G401.6 (cell line): ENCODE data around the gene EPS15.
"Not testable (repeated sequence)": the region's sequence is repeated elsewhere in the genome, so short reads cannot be mapped to it uniquely, and the experiment has no call there.

Experiments used
- FAIRE-seq: peaks from 2 replicates; lab custom pipeline; 2012; peaks lifted over from hg19 to GRCh38; lab: Jason Lieb, UNC

The EPS15 gene

DNA sequence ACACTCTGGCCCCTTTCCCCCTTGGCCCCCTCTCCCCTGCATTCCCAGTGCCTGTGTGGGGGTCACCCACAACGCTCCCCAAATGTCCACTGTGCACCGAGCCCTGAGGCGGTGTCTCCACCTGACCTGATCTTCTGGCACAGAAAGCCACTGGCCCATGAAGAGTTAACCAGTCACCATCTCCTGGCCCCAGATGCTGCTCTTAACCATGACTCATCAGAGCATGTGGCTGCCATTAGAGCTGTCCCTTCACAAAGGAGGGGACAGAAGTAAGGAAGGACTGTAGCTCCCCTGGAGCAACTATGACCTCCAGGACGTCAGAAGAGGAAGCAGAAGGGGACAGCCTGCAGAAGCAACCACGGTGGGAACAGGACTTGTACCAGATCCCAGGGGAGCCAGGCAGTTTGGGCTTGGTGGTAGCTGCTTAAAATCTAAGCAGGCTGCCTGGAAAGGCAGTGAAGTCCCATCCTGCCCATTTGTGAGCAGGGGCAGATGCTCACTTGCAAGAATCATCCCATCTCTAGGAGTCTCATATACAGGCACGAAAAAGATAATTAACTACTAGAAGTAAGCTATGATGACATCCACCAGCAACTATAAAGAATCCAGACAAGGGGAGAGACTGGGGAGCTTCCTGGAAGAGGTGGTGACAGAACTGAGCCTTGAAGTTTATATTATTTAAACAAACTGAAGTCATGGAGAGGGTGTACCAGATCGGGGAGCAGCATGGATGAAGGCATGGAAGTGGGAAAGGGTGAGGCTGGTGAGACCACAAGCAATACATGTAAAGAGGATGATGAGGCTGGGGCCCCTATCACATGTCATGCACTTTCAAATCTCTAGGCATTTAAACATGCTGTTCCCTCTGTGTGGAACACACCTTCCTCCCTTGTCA, 187.6 kb downstream of the EPS15 start:
- FAIRE-seq: no peak

DNA sequence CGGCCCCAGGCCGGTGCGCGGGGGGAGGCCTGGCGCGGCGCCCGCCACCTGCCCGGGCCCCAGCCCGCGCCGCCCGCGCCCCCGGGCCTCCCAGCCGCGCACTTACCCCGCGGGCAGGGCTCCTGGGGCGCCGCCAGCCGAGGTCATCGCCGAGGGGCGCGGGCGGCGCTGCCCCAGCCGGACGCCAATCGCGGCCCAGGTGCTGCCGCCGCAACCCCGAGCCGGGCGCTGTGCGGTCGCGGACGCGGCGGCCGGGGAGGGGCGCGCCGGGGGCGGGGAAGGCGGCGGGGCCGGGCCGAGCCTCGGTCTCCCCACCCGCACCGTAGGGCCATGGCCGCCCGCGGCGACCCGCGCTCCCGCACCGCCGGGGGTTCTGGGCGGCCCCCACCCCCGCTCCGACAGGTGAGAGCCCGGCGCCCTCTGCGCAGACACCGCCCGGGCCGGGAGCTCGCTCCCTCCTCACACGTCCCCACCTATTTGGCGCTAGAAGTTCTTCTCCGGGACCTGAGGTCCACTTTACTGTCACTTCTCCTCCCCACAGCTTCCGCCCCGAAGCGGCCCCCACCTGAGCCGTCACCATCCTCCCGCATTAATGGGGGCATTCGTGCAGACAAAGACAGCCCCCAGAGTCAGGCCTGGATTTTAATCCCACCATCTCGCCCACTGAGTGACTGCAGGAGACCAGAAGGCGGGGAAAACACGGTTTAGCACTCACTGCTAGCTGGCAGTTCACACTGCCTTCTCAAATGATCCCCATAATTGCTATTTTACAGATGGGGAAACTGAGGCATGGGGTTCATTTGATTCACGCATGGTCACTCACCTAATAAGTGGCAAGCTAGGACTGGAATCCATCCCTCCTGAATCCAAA, 188.5 kb downstream of the EPS15 start, which contains the start of gene TTC39A:
TTC39A (minus strand) TSS at position 232 of the 871 bp plus-strand sequence; CDS start at position 147, 85 bp downstream.
- no peak for FAIRE-seq

DNA sequence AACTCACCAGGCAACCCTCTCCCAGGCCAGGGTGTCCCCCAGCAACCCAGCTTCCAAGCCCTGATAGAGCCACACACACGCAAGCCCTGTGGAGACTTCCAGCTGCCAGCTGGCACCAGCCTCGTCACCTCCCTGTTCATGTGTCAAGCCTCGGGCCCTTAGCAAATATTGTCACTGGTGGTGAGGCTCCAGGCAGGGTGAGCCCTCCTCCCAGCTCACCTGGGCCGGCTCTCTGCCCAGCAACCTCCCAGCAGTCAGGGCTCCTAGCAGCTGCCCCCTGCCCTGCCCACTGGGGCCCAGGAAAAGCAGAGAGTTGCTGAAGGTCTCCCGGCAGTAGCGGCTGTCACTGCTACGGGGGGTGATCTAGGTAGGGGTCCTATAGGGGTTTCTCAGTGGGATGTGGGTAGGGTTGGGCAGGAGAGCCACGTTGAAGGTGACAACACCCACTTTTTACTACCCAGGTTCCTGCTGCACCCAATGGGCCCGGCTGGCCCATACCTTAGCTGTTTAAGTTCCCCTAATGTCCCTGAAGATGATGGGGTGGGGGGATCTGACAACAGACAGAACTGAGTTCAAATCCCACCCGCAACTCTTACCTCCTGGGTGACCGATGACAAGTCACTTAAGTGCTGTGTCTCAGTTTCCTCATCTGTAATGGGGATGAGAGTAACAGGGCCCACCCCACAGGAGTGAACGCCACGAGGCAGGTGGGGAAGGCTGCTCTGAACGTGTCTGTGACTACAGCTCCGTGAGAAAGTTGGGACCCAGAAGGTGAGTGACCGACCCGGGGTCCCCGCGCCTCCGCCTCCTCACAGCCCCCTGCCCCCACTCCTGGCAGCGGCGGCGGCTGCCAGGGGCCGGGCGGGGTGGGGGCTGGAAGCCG, 189.4 kb downstream of the EPS15 start:
- FAIRE-seq: no peak

DNA sequence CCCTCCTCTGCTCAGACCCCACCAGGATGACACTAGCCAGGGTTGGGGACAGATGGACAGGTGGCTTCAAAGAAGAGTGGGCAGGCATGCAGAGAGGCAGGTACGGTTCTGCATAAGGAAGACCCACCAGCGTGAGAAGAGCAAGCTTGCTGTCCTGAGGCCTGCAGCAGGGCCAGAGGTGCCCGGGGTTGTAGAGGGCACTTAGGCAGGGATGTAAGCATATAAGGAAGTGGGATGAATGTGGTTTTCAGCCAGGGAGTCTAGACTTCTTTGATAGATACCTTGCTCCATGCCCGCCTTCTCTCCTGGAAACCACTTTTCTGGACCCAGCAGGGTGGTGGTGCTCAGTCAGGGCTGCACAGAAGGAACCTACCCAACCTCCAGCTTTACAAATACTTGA, 190.1 kb downstream of the EPS15 start:
- FAIRE-seq: no peak

DNA sequence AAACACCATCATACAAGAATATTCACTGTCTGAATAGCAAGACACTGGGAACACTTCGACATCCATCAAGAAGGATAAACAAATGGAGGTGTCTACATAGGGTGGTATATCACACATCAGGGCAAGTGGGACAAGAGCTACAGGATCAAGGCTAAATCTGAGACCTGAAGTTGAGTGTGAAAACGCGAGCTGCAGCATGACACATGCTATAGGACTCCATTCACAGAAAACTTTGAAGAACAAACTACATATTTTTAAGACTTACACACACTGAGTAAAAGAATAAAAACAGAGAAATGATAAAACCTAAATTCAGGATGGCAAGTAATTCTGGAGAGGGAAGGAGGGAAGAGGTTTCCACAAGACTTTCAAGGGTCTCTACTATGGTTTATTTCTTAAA, 190.8 kb downstream of the EPS15 start:
- FAIRE-seq: no peak

DNA sequence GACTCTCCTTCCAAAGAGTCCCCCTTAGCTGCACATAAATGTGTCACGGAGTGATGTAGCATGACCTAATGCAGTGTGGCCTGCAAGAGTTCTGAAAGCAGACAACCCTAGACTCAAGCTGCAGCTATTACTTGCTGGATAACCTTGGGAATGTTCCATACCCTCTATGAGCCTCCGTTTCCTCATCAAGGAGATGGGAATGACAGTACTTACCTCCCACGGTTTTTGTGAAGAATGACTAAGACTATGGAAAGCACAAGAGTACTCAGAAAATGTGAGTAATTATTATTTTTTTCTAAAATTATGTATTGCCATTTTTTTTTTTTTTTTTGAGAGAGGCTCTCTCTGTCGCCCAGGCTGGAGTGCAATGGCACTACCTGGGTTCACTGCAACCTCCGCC, 191.7 kb downstream of the EPS15 start:
- FAIRE-seq: no peak

DNA sequence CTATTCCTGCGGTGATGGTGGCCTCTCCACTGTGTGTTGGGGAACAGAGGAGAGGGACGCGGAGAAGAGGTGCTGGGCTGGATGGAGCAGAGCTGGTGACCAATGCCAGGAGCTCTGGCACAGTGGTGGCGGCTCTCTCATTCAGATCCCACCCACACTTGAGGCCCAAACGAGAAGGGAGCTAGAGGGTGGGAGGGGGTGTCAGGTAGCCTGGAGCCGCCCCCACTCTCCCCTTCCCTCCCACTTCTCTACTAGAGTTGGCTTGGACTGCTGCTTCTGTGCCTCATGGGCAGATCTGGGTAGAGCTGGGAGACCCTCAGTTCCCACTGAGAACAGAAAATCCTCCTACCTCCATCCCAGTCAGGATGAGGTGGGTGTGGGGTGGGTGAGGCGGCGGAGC, 192.2 kb downstream of the EPS15 start:
- FAIRE-seq: no peak

DNA sequence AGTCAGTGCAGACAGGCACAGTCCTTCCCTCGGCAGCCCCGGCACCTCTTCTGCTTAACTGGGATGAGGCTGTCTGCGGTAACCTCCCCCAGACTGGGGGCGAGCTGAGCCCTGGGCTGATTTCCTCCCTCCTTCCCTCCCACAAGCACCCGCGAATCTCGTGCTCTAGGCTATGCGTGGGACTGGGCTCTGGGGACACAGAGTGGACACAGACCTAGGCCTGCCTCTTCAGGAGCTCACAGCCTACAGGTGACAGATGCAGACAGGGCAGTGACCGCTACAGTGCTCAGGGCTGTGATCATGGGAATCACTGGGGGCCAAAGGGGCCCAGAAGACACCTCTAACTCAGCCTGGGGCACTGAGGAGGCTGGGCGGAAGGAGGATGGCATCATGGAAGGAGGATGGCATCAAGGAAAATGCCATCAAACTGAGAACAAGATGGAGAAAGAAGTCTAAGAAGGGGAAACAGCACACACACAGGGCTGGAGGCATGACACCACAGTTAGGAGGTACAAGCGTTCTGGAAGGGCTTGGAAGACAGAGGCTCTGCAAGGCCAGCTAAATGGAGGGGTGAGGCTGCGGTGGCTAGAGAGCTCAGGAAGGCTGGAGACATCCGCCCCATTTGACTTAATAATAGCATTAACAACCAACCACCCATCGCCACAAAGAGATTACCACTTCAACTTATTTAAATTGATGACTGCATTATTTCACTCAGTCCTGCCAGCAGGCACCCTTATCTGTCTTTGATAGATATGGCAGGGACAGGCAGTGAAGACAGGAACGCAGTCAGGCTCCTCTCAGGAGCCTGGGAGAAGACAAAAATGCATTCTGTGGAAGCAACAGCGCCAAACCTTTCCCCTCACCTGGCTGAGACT, 192.9 kb downstream of the EPS15 start:
- FAIRE-seq: no peak

DNA sequence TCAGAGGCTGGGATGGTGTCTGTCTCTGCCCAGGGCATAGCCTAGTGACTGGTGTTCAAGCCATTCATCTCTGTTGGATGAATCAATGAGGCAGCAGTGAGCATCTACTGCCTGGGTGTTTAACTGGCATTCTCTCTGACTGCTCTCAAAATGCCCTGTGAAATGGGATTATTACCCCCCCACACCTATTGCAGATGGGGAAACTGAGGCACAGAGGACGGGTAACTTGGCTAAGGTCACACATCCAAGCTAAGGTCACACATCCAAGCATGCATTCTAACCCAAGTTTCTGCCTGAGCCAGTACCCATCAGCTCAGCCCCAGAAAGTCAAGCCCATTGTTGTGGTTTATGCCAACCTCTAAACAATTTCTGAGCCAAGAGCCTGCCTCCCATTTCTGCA, 193.7 kb downstream of the EPS15 start:
- FAIRE-seq: no peak

DNA sequence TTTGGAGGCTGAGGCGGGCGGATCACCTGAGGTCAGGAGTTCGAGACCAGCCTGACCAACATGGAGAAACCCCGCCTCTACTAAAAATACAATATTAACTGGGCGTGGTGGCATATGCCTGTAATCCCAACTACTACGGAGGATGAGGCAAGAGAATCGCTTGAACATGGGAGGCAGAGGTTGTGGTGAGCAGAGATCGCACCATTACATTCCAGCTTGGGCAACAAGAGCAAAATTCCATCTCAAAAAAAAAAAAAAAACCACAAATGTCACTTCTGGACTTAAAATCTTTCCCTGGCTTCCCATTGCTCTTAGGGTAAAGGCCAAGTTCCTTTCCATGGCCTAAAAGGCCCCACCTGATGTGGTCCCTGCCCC, 194.1 kb downstream of the EPS15 start:
- not testable (repeated sequence) for FAIRE-seq

DNA sequence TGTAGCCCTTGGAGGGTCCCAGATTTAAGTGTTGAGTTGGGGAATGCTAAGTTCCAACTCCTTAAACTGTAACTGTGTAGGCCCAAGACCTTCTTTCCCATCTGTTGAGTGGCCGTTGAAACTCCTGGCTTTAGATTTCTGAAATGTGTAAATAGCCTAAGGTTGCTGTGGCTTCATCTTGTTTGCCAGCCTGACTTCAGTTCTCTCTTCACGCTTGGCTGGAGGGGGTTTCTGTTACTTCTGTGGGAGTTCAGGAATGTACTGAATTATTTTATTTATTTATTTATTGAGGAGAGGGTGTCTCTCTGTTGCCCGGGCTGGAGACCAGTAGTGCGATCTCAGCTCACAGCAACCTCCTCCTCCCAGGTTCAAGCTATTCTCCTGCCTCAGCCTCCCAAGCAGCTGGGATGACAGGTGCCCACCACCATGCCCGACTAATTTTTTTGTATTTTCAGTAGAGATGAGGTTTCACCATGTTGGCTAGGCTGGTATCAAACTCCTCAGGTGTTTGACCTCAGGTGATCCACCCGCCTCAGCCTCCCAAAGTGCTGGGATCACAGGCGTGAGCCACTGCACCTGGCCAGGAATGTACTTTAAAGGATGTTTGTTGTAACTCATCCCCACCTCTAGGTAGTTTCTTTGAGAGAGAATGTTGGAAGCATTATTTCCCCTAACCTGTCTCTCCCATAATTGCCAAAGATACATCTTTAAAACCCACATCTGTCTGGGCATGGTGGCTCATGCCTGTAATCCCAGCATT, 194.6 kb downstream of the EPS15 start:
- no peak for FAIRE-seq

DNA sequence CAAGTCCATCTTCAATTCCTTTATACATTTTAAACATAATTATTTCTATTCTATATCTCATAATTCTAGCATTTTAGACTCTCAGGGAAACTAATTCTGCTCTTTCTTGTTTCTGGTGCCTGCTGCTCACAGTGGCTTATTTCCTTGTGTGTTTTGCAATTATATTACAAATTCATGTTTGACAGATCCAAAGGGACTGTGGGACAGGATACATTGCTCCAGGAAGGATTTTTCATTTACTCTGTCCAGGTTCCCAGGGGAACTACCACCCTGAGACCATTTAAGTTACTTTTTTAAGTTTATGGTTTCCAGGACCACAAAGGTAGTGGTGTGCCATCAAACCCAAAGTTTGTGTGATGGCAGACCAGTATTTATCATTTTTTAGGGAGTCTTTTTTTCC, 195.3 kb downstream of the EPS15 start:
- FAIRE-seq: no peak

DNA sequence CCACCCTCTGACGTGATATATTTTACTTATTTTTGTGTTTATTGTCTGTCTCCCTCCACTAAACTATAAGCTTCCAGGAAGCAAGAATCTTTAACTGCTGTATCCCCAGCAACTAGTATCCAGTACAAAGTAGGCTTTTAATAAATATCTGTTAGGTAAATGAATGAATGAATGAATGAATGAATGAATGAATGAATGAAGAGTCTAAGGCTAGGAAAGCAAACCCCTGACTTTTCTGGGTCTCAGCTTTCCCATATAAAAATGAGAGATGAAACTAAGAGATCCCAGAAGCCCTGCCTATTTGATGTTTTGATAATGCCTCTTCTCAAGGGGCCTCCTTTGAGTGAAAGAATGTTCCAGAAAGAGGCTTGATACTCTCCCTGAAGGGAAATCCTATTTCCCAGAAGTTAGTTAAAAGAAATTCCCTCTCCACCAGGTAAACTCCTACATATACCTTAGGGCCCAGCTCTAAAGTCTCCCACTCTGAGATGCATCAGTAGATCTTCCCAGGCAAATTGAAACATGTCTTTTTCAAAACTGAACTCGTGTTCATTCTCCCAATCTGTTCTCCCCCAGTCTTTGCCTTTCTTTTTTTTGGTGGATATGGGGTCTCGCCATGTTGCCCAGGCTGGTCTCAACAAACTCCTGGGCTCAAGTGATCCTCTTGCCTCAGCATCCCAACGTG, 196.5 kb downstream of the EPS15 start:
- FAIRE-seq: no peak

DNA sequence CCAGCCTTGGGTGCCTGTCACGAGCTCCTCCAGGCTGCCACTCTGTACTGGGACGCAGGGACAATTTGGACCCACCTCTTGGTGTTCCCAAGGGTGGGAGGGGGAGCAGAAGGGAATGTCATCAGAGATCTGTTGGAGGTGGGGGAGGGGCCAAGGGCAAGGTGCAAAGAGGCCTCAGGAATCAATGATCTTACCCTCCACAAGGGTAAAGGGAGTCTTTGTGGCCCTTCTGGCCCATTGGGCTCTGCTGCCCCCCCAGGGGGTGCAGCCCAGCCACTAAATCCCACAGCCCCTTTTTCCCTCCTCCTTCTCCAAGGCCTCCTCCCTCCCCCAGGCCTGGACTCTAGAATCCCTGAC, 197.2 kb downstream of the EPS15 start:
- no peak for FAIRE-seq

DNA sequence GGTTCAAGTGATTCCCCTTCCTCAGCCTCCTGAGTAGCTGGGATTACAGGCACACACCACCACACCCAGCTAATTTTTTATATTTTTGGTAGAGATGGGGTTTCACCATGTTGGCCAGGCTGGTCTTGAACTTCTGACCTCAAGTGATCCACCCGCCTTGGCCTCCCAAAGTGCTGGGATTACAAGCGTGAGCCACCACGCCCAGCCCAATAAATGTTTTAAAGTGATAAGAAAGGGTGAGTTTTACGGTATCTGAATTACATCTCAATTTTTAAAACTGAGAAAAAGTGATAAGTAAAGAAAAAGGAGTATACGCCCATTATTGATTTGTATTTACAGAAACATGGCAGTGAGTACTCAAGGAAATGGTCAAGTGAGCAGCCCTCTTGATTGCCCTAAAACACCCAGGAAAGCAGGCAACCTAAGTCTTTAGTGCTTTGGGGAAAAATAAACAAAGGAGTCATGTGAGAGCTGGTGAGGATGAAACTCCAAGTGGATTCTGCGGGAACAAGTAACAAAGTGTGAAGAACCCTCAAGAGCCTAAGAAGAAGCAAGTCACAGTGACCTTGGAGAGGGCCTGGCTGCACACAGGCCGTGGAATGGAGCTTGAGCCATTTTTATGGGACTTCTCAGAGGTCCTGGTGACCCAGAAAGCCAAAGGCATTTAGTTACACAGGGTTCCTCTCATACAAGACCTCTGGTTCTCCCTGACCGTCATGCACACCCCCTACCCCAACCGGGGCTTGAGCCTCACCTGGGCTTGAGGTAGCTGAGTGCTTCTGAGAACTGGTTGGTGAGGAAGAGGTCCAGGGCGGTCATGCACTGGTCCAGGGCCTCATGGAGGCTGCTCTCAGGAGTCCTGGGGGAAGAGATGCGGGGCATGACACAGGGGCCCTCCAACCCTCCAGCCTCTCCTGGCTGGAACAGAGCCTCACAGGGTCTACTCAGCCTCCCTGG, 197.8 kb downstream of the EPS15 start:
- no peak for FAIRE-seq

DNA sequence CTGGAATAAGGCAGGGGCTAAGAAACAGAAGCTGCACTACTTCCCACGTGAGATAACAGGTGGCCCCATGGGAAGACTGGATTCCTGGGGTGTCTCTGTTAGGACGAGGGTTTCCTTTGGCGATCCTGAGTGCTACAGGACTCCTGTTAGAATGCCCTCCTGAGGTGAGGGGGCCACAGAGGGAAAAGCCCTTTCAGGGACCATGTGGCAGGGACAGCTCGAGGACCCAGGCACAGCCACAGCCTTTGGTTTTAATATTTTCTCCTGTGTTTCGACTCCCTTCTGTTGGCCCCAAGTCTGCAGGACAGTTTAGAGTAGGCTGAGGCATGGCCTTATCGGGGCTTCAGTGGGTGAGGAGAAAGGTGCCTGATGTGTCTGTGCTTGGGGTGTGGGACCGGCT, 201.3 kb downstream of the EPS15 start:
- no peak for FAIRE-seq

DNA sequence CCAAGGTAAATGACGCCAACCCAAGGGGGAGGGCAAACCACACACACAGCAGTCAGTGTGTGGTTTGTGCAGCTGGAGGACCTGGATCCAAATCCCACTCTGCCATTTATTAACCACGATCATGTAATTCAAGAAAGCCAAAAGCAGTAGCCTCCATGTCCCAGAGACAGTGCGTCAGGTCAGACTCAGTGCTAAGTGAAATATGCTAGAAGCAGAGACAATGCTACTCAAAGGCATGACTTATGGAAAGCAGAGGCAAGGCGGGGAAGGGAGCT, 202.3 kb downstream of the EPS15 start:
- no peak for FAIRE-seq

DNA sequence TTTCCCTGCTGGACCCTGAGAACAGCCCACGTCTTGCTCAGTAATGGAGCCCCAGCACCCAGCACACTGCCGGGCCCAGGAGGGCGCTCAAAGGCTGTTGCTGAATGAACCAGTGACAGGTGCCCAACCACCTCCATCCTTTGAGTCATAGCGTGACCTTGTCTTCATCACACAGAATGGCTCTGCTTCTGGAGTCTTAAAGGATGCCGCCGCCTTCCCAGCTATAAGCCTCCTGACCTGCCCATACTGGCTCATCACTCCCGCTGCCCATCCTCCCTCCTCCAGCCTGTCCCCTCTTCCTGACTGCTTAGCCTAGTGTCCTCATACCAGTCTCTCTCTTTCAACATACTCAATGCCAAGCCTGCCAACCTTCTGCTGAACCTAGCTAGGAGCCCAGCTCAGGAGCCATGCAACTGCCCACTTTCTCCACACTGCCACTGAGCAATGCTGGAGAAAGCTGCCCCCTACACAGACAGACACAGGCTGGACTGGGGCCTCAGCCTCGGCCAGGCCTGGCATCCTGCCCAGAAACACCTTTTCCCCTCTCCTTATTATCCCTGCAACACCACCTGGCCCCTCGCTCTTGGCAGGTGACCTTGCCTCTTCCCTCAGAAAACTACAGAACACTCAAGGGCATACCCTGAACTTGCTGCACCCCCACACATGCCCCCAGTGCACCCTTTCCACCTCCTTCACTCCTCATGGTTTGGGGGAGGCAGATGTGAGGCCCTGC, 202.8 kb downstream of the EPS15 start:
- no peak for FAIRE-seq
